Stimulated activated CD8-positive, alpha-beta memory T cell treated with anti-CD3 and anti-CD28 coated beads, Interleukin-15, amount 100 ng/mL, for 4 hours (primary cell): ENCODE measurements around the gene KSR2.
"Not testable (repeated sequence)": the region's sequence is repeated elsewhere in the genome, so short reads cannot be mapped to it uniquely, and the experiment has no call there.

Experiments used
- DNase-seq, 2 donors: peaks; one replicate each; pipeline ENCODE4 v3.0.0-alpha.2; 2020; ENCODE audit warnings: low read depth in 2 of 2

The KSR2 gene

DNA sequence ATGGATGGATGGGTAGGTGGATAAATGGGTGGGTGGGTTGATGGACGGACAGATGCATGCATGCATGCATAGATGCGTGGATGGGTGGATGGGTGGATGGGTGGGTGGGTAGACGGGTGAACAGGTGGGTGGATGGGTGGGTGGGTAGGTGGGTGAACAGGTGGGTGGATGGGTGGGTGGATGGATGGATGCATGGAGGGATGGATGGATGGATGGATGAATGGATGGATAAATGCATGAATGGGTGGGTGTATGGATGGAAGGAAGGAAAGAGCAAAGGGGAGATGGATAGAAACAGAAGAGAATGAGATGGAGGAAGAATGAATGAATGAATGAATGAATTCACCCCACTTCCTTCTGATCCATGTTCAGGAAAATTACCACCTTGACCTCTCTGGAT, 143.0 kb downstream of the KSR2 start:
- DNase-seq = no peak

DNA sequence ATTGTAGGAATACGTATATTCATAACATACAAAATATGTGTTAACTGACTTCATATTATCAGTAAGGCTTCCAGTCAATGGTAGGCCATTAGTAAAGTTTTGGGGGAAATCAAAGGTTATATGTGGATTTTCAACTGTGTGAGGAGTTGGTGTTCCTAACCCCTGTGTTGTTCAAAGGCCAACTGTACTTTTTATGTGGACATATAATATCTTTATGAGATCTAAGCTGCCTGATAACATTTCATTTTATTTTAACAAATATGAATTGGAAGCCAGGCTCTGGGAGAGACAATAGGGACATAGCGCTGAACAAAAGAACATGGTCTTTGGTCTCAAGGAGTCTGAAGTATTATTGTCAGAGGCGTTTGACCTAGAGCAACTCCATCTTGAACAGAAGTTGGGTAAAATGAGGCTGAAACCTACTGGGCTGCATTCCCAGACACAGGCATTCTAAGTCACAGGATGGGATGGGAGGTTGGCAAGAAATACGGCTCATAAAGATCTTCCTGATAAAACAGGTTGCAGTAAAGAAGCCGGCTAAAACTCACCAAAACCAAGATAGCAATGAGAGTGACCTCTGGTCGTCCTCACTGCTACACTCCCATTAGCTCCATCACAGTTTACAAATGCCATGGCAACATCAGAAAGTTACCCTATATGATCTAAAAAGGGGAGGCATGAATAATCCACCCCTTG, 147.2 kb downstream of the KSR2 start:
- DNase-seq = no peak

DNA sequence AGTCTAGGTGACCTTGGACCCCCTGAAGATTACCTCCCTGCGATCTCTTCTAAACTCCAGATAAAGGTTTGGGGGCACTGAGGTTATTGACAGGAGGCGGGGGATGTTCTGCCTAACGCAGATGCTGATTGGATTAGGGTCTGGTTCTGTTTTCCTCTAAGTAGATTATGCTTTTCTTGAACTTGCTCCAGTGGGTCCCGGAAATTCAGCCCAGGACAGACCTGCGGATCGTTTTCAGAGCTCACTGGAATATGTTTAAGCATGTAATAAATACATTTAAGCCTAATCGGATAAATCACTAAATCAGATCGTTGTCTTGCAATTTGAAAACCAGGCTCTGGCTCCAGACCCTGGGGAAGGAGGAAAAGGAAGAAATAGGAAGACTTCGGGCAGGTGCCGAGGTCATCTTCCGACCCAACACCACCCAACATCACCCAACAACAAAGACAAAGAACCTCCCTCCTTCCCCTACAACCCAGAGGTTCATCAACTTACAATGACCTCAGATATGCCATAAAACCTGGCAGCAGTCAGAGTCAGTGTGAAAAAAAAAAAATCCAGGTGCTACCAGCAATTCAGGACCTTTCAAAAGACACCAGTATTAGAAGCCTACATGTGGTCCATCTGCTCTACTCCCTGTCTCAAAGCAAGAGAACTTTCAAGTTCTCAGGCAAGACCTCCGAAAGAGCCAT, 148.4 kb downstream of the KSR2 start:
- DNase-seq = no peak

DNA sequence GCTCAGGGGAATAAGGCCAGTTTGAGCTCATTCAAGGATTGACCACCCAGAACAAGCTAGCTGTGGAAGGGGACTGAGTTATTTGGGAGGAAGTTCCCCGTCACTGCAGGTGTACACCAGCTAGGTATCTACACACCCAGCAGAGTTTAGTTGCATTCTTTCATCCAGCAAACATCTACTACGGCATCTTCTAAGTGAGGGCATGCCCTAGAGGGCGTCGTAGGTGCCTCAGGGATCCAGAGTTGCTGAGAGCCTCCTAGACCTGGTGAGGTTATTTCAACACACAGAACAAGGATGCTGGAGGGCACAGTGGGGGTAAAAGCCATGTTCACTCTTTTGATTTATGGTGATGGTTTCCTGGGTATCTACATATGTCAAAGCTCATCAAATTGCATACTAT, 149.6 kb downstream of the KSR2 start:
- DNase-seq = no peak

DNA sequence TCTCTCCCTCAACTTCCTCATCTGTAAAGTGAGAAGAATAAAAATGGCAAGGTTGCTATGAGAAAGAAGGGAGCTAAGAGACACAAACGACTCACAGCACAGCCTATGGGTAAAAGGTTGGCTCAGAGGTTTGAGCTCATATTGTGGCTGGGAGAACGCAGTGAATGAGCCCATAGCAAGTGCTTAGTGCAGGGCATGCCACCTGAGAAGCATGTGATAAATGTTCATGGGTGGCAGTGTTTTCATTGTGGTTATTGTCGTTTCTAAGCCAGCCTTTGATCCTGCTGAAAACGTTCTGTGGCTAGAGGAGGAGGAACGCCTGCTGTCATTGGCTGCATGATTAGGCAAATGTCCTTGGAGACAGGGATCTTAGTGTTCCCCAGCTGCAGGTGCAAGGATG, 150.4 kb downstream of the KSR2 start:
- DNase-seq = no peak

DNA sequence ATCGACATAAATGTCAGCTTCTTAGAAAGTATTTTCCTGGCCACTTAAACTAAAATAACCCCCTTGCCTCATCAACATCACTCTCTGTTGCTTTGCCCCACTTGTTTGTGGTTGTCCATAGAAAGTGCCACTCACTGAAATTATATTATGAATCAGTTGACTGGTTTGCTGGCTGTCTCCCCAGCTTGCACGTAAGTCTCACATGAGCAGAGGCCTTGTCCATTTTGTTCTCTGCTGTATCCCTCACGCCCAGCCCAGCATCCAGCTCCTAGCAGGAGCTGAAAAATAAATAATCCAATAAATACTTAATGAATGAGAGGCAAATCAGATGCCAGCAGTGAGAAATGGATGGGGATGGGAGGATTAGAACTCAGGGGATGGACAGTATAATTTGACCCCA, 159.3 kb downstream of the KSR2 start:
- DNase-seq = no peak

DNA sequence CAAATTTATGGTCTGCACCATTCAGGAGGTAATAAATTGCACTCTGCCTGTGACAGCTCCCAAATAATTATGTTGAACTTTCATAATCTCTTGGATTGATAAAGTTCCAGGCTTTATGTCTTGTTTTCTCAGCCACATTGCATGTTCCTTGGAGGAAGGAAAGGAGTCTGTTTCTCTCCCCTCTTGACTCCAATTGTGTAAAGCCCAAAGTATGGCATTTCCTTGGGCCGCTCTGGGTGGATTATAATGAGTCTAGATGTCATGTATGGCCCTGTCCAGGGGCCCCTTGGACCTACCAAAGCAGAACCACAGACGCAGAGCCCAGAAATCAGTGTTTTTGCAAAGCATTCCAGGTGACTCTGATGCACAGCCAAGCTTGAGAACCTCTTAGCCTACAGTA, 160.8 kb downstream of the KSR2 start:
- no peak for DNase-seq

DNA sequence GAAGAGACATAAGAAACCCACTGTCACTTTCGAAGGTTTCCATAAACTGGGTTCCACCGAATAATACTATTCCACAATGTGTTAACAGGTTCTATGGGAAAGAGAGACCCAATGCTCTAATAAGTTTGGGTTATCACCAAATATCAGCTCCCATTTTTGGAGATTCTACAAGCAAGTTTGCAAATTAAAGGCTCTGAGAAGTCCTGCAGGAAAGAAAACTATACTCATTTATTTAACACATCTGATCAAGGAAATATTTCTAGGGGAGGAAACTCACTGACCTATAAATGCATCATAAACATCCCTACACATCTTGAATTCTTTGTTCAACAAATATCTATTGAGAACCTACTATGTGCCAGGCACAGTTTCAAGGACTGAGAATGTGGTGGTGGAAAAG, 161.4 kb downstream of the KSR2 start:
- no peak for DNase-seq

DNA sequence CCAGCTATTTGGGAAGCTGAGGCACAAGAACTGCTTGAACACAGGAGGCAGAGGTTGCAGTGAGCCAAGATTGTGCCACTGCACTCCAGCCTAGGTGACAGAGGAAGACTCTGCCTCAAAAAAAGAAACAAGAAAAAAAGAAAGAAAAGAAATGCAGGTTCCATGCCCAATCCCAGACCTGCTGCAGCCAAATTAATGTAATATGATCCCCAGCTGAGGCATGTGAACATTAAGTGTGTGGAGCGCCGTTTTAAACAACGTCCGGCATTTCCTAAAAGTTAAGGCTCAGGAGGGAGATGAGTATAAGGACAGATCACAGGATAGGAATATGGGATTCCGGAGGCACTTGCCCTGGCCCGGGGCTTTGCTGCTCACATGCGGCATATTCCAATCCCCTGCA, 162.9 kb downstream of the KSR2 start:
- DNase-seq = no peak

DNA sequence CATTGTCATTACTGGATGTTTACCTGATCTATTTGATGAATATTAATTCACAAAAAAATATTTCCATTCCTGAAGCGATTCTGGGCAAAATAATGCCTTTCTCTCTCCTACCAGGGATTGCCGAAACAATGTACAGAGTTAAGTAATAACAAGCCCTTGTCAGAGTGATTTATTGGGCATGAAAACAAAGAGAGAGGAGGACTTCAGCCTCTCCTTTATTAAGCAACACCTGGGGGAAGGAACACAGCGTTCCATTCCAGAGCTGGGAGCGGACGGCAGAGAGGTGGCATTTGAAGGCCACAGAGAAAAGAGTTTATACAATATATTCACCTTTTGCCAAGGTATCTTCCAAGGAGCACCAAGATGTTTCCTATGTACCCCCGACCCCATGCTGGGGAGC, 165.8 kb downstream of the KSR2 start:
- no peak for DNase-seq

DNA sequence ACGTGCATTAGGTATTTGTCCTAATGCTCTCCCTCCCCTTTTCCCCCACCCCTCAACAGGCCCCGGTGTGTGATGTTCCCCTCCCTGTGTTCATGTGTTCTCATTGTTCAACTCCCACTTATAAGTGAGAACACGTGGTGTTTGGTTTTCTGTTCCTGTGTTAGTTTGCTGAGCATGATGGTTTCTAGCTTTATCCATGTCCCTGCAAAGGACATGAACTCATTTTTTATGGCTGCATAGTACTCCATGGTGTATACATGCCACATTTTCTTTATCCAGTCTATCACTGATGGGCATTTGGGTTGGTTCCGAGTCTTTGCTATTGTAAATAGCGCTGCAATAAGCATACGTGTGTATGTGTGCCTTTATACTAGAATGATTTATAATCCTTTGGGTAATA, 168.1 kb downstream of the KSR2 start:
- DNase-seq = not testable (repeated sequence)

DNA sequence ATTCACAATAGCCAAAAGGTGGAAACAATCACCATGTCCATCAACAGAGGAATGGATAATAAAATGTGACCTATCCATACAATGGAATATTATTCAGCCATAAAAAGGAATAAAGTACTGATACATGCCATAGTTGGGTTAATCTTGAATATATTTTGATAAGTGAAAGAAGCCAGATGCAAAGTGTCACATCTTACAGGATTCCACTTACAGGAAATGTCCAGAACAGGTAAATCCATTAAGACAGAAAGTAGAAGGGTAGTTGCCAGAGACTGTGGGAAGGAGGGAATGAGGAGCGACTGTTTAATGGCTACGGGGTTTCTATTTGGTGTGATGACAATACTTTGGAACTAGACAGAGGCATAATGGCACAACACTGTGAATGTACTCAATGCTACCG, 171.6 kb downstream of the KSR2 start:
- no peak for DNase-seq

DNA sequence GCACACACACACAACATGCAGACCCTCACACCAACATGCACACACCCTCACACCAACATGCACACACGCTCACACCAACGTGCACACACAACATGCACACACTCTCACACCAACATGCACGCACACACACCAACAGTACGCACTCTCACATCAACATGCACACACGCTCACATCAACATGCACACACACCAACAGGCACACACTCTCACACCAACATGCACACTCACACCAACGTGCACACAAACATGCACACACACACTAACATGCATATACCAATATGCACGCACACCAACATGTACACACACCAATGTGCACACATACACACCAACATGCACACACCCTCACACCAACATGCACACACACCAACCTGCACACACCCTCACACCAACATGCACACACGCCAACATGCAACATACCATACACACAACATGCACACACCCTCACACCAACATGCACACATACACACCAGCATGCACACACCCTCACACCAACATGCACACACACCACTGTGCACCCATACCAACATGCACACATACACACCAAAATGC, 175.8 kb downstream of the KSR2 start:
- no peak for DNase-seq

DNA sequence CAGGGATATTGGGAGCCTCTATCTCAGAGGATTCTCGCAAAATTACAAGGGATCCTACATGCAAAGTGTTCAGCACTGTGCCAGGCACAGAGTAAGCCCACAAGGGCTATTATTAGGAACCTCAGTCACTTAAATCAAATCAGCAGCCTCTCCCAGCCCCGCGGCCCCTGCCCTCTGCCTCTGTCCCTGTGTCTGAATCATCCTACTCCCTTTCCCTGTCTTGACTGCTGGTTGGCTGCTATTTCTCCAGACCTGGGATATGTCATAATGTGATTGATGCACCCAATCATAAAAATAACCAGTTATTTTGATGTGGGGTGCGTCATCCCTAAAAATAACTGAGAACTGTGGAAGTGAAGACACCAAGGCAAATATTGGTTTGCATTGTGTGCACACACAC, 176.3 kb downstream of the KSR2 start:
- DNase-seq = no peak

DNA sequence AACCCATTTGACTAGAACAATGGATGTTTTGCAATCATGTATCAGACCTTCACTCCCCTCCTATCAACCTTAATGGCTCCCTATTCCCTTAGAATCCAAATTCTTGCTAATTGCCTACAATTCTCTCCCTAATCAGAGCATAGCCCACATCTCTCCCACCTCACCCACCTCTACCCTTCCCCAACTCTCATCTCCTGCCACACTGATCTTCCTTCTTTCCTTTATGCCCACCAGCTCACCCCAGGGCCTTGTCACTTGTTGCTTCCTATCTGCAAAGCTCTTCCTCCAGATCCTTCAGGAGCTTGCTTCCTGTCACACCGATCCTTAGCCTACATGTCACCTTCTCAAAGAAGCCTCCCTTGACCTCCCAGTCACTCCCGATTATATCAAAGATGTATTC, 177.8 kb downstream of the KSR2 start:
- no peak for DNase-seq

DNA sequence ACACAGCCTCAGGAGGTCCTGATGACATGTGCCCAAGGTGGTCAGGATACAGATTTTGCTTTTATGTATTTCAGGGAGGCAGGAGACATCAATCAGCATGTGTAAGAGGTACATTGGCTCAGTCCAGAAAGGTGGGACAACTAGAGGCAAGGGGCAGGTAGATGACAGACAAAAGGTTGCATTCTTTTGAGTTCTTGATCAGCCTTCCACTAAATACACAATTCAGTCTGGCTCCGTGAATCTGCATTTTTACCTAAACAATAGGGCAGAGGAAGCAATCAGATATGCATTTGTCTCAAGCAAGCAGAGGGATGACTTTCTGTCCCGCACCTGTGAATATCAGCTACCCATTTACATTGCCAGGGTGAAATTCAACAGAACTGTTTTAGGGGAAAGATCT, 178.6 kb downstream of the KSR2 start:
- DNase-seq = no peak

DNA sequence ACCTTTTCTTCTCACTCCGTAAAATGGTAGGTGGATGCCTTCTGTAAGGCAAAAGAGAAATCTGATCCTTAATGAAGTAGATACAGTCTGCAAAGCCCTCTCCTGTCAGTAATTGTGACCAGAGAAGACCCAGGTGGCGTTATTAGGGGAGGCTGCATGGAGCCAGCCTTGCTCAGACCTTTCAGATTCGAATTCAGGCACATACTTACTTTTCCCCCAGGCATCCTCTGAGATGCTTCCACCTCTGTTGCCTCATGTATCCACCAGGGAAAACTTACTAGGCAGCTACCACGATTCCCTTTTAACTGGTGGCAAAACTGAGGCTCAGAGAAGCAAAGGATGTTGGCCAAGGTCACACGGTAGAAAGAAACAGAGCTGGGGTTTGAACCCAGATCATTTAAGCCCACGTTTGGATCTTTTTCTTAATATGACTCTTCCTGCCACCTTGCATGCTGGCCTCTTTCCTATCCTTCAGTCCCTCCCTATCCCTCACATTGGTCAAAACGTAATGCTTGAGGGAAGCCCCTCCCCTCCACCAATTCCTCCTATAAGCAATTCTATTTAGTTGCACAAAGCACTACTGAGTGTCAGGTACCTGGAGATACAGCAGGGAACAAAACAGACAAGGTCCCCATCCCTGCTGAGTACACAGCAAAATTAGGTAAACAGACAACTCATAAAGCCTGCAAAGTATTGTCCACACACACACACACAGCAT, 179.4 kb downstream of the KSR2 start:
- no peak for DNase-seq

DNA sequence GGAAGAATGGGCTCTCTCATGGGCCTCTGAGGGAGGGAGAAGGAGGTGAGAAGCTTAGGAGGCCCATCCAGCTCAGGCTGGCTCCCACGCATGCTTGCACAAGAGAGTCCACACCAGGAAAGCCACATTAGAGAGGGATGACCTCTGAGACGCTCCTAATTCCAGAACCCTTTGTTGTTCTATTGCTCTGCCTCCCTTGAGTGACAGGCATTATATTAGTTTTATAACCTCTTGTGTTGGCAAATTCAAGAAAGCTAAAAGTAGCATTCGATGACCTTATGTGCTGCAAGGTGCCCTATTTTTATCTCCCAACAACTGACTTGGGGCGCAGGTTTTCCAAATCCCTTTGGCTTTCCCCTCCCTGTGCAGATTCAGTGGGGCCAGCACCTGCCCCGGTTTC, 190.1 kb downstream of the KSR2 start:
- no peak for DNase-seq

DNA sequence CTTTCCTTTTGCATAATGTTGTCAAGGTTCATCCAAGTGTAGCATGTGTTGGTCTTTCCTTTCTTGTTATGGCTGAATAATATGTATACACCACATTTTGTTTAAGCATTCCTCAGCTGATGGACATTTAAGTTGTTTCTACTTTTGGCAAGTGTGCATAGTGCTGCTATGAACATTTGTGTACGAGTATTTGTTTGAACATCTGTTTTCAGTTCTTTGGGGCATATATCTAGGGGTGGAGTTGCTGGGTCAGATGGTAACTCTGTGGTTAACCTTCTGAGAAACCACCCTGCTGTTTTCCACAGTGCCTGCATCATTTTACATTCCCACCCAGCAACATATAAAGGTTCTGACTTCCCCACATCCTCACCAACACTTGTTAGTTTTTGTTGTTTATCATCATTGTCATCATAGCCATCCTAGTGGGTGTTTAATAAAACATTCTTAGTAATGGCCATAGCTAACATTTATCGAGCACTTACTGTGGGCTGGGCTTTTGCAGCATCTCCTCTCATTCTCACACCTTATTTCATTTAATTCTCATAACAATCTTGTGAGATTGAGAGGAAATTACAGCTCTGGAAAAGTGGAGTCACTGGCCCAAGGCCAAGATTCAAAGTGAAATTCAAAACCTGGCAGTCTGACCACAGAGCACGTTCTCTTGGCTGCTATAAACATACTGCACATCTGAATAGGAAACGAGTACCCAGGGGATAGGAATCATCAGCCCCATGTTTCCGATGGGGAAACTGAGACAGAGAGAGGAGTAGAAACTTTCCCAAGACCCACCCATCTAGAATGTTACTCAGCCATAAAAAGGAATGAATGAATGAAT, 193.6 kb downstream of the KSR2 start:
- no peak for DNase-seq

DNA sequence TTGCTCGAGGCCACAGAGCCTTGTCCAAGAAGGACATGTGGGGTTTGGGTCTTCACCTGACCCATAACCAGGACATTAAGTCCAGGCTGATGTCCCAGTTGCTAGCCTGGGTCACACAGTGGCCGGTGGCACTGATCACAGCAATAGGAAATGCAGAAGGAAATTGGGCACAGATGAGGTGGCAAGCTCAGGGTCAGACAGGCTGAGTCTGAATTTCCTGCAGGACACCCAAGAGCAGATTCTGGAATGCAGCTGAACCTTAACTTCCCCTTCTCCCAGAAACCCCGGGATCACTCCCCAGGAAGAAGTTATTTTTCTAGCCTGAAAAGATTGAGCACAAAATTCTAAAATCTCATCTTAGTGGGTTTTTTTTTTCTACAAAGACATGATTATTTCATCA, 199.9 kb downstream of the KSR2 start:
- no peak for DNase-seq

DNA sequence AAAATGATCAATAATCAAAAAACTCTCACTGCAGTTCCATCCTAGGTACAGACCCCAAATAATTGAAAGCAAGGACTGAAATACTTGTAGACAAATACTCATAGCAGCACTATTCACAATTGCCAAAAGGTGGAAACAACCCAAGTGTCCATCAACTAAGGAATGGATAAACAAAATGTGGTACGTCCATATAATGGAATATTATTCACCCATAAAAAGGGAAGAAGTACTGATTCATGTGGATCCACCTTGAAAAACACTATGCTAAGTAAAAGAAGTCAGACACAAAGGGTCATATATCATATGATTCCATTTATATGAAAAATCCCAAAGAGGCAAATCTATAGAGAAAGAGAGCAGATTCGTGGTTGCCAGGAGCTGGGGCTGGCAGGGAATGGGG, 202.8 kb downstream of the KSR2 start:
- DNase-seq = no peak

DNA sequence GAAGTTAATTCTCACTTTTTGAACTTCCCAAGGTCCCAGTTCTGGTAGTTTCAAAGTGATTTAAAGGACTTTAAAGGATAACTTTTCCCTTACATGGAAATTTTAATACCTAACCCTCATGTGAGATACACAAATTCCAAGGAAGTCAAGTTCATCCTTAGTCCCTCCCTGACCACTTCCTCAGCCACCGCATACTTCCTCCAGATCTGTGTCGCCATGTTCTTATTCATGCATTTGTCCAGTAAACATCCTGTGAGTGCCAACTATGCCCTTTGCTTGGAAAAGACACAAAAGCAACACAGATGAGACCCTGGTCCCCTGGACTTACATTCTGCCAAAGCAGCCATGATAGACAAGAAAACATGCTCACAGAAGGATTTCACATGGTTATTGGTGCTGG, 206.6 kb downstream of the KSR2 start:
- no peak for DNase-seq
